Measurements from ENCODE around the gene TASOR2. TPM values are rescaled to one million over a fixed set of nuclear protein-coding genes. Genes with fewer than 3 reads are reported as not detected.

TASOR2 gene
- total RNA-seq, 1 donor from 2014 or later = 32.8 TPM

DNA sequence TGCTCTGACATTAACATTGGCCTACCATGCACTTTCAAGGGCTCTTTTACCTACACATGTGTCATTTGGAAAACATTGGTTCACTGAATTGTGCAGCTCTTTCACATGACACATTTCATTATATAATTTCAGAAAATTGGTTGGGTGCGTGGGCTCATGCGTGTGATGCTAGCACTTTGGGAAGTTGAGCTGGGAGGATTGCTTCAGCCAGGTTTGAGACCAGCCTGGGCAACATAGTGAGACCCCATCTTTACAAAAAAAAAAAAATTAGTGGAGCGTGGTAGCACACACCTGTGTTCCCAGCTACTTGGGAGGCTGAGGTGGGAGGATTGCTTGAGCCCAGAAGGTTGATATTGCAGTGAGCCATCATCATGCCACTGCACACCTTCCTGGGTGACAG is 3.9 kb downstream of the TASOR2 start:
- no peak for ATAC-seq

DNA sequence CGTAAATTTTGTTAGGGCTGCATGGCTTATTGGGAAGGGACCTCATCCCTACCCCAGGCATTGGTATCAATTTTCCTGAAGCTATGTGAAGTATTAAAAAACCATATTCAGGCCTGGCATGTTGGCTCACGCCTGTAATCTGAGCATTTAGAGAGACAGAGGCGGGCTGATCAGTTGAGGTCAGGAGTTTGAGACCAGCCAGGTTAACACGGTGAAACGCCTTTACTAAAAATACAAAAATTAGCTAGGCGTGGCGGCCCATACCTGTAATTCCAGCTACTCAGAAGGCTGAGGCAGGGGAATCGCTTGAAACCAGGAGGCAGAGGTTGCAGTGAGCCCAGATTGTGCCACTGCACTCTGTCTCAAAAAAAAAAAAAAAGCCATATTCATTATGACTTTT is 7.1 kb downstream of the TASOR2 start:
- ATAC-seq = peak; percentile 74

DNA sequence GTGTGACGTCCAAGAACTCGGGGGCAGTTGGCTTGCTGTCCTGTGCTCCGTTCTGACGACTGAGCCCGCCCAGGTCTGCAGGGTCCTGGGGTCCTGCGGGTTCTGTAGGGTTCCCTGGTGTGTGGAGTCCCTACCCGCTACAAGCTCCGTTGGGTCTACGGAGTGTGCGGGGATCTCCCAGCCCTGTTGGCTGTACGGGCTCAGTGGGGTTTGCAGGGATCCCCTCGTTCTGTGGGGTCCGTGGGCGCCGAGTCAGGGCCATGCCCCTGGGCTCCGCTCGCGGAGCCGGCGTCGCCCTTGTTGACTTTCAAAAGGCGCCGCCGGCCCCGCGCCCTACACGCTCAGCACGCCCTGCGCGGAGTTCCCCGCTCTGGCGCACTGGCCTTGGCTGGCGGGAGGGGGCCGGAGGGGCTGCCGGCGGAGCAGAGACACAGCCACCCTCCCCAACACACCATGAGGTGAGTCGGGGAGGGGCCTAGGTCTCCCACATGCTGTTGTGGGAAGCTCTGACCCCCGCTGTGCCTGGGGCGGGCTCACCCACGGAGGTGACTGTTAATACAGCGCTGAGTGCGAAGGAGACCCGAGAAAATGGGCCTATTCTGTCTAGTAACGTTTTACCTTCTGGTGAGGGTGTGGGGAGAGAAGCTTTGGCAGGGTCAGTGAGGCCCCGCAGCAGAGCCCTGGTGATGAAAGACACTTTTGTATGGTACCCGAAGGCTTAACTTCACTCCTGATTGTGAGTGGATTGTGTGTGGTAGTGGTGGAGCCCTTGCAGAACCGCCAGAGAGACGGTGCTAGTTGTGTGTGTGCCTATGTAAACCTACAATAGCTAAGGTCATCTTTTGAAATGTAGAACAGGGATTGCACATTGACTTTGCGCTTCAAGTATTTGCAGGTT is 8.1 kb downstream of the TASOR2 start:
- peak; percentile 74 for ATAC-seq

DNA sequence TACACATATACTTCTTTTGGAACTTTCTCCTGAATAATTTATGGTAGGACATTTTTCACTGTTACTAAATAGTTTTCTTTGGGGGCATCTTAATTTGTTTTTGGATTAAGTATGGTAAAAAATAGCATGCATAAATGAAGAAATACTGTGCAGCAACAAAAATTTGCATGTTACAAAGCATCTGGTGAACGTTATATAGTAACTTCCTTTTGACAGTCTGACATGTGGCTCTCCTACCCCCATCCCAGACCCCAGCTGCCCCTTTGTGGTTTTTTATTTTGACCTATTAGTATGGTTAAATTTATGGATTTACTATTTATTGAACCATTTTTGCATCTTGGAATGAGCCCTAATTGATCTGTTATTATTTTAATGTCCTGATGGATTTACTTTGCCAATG is 9.9 kb downstream of the TASOR2 start:
- no peak for ATAC-seq

DNA sequence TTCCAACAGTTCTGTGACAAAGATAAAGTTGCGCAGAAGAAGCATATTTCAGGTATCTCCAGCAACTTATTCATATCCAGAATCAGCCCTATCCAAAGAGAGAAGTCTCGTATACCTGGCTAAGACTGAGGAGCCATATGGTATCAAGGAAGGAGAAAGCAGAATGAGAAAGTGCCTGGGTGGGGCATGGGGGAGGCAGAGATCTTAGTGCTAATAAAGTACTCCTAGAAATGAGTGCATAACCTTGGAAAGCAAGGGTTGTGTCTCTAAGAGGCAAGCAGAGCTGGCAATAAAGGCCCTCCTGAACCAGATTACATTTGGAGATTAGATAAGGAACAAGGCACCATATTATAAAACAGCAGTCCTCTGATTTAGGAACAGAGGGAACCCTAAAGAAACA is 12.7 kb downstream of the TASOR2 start:
- no peak for ATAC-seq

DNA sequence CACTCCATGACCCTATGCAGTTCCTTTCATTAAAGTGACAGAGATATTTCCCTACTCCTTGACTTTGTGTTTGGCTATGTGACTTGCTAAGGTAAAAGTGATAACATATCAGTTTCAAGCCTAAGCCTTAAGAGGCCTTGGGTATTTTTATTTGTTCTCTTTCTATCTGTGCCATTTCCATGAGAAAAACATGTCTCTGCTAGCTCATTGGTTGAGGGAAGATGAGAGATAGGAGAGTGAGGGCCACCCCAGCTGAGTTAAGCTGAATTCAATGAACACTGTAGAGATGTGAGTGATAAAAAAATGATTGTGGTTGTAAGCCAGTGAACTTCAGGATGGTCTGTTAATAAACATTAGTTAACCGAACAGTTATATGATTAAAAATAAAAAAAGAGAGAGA is 13.4 kb downstream of the TASOR2 start:
- no peak for ATAC-seq

DNA sequence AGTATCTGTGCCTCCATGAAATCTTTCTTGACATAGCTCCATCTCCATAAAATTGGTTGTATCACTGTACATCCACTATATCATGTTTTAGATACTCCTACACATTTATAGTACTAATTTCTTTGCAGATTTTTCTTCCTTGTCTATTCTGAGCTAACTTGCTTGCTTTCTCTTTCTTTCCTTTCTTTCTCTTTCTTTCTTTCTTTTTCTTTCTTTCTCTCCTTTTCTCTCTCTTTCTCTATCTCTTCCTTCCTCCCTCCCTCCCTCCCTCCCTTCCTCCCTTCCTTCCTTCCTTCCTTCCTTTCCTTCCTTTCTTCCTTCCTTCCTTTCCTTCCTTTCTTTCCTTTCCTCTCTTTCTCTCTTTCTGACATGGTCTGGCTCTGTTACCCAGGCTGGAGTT is 23.7 kb downstream of the TASOR2 start:
- no peak for ATAC-seq

DNA sequence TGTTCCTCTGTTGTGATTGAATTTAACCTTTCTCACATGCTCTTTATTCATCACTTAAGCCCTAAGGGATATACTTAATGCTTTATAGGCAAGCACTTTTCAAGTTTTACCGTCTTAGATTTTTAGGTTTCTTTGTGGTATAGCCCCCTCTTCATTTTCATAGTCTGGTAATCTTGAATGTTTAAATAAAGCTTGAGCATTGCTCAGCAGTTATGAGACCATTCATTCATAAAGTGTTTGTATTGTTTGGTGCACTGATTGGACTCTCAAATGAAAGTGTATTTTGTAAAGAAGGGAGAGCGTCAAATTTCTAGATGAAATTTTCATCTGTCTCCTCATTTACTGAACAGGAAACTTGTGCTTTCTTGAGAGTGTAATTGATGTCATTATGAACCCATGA is 25.2 kb downstream of the TASOR2 start:
- no peak for ATAC-seq

DNA sequence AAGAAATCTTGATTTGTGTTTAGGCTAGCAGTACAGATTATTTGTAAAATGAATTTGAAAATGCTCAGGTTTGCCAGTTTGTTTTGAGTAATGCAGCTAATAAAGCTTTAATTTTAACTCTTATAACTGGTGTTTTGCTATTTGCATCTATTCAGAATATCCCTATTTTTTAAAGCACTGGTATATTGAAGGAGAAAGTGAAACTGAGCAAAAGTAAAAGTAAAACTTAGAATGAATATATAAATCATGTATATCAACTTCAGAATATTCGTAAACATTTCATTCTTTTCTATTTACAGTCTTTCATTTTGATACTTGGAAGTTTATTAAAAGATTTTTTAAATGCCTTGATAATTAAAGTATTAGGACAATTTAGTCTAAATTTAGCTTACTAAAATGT is 26.2 kb downstream of the TASOR2 start:
- ATAC-seq = no peak

DNA sequence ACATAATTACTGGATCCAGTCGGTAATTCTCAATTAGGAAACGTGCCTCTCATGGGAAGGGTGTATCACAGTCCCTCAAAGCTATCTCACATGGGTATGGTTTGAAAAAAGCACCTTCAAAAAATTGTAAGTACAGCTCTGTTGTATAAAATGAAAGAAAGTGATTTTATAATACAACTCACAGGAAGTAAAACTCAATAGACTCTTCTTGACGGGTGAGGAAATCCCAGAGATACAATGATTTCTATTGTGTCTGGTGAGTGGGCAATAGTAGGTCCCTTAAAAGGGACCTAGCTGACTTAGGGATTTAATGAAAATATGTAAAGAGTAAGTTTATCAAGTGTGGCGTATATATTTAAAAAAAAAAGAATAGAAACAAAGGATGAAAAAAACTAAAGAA is 27.0 kb downstream of the TASOR2 start:
- no peak for ATAC-seq

DNA sequence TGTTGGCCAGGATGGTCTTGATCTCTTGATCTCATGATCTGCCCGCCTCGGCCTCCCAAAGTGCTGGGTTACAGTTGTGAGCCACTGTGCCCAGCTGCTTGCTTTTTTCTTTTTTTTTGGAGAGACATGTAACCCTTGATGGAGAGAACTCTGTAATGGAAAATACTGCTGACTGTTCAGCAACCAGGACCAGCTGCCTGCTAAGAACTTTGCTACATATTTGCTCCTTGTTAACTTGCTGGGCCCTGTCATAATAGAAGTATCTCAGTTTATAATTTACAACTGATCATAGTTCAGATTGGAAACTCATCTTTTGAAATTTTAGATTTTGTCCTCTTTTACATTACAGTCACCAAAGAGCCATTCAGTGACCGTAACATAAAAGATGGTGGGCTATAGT is 34.9 kb downstream of the TASOR2 start:
- no peak for ATAC-seq

DNA sequence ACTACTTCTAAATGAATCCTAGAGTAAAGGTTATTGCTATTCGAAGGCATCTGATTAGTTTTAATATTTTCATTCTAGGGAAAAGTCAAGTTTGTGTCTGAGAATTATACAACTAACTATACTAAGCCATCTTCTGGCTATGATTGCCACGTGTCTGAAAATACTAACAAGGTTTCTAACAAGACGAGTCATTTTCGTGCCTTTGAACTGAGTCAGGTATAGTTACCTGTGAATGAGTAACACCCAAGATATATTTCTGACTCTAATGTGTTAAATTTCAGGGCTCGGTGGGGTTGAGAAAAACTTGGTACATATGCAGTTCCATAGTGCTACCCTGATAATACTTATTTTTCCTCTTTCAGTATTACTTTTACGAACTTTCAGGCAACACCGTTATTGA is 35.5 kb downstream of the TASOR2 start:
- ATAC-seq = no peak

DNA sequence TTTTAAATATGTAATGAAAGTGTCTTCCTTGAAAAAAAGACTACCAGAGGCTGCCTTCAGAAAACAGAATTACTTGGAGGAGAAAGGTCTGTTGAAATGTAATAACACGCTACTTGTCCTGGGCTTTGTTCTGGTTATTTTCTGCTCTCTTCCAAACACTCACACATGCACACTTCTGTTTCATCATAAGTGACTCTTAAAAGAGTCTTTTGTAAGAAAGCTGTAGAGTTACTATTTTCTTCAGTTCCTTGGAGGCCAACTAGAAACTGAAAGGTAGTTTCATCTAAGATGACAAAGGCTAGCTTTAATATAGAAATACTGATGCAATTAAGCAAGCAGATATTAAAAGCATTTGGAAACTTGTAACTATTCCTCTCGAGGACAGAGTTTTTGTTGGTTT is 39.1 kb downstream of the TASOR2 start:
- no peak for ATAC-seq

DNA sequence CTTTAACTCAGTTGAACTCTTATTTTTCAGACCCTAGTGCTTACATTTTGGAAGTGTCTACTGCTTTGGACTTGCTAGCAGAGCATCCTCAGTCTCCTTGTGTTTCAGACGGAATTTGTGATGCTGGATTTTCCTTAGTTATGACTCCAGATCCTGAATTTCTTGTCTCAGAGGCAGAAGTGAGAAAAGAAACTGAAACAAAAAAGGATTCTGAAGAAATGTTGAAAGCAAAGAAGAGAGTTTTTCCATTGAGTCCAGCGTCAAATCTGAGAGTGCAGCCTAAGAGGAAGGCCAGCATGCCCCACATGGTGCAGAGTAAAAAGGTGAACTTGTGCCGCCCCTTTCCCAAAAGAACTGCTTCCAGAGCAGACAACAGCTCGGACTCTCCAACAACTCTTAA is 46.1 kb downstream of the TASOR2 start:
- ATAC-seq = no peak

DNA sequence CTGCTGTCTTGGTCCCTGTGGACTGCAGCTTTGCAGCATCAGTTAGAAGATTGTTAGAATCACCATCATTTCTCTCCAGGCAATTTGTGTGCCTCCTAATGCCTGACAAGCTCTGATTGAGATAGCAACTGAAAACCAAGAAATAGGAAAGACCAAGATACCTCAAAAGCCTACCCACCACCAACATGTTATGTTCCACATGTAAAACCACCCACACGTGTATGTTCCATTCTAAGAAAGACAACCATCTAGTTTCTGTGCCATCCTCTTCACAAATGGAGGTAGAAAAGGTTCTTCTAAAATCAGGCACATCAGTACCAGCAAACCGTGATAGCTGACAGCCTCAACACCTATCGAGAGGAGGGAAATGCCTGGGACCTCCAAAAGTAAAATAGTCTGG is 46.9 kb downstream of the TASOR2 start:
- no peak for ATAC-seq

DNA sequence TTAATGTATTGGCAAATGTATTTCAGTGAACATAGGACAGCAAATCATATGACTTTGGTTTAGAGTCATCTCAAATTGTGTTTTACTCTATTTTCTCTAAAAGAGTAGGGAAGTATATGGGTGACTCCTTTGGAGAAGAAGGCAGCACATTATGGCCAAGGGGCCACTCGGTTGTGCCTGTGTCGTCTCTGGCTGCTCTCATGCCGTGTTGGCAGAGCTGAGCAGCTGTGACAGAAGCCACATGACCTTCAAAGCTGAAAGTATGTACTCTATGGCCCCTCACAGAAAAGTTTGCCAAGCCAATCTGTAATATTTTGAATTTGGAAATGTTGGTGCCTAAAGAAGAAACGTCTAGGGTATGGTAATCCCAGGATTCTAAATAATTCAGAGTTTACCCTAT is 47.5 kb downstream of the TASOR2 start:
- ATAC-seq = no peak

Other genes with a start within 250 kb of the TASOR2 start
- gene CALML5, start 185.3 kb upstream of the TASOR2 start, total RNA-seq = 16.6 TPM
- 501 TPM for gene CALML3, start 159.9 kb upstream of the TASOR2 start, total RNA-seq
- gene ASB13, start 18.2 kb upstream of the TASOR2 start, total RNA-seq = 15.3 TPM
- 164 TPM for gene GDI2, start 128.6 kb downstream of the TASOR2 start, total RNA-seq
- 5.2 TPM for gene ANKRD16, start 205.1 kb downstream of the TASOR2 start, total RNA-seq
- 35.3 TPM for gene FBH1, start 205.4 kb downstream of the TASOR2 start, total RNA-seq

Data from esophagus mucosa (tissue), 1 donor.